ENCODE measurements around the gene DHRS11. TPM values are rescaled to one million over a fixed set of nuclear protein-coding genes. Genes with fewer than 3 reads are reported as not detected.

DHRS11 gene
- total RNA-seq, 2 donors from 2014 or later: 10.1 to 17.3 TPM

DNA sequence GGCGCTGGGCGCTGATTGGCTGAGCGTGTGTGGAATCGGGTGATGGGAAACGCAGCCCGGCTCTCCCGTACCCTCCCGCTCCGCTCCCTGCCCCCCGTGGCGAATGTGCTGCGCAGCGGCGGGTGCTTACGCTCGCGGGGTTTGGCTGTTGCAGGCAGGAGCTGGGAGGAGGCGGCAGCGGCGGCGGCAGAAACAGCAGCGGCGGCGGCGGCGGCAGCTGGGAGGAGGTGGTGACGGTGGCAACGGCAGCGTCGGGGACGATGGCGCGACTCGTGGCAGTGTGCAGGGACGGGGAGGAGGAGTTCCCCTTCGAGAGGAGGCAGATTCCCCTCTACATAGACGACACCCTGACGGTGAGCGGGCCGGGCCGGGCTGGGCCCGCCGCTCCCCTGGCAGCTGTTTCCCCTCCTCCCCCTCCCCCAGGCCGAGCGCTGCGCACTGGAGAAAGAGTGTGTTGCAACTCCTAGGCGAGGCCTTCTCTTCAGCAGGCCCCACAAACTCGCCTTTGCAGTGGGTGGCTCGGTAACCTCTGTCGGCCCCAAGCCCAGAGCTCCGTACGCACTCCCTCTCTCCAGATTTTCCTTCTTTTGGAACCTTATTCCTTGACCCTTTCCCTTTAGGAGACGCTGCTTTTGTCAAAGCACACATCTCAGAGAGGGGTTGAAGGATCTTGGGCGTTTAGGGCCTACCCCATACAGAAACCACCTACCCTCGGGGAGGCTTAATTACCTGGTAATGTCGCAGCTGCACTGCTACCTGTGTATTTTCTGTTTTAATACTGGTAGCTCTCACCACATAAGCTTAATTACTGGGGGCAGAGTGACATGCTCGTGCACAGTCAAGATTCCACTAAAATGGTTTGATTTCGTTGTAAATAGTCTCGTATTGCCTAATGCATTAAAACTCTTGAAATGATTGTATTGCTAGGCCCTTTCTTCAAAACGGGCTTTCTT, 45.9 kb upstream of the DHRS11 start:
- TF ChIP-seq, protein P1, sequence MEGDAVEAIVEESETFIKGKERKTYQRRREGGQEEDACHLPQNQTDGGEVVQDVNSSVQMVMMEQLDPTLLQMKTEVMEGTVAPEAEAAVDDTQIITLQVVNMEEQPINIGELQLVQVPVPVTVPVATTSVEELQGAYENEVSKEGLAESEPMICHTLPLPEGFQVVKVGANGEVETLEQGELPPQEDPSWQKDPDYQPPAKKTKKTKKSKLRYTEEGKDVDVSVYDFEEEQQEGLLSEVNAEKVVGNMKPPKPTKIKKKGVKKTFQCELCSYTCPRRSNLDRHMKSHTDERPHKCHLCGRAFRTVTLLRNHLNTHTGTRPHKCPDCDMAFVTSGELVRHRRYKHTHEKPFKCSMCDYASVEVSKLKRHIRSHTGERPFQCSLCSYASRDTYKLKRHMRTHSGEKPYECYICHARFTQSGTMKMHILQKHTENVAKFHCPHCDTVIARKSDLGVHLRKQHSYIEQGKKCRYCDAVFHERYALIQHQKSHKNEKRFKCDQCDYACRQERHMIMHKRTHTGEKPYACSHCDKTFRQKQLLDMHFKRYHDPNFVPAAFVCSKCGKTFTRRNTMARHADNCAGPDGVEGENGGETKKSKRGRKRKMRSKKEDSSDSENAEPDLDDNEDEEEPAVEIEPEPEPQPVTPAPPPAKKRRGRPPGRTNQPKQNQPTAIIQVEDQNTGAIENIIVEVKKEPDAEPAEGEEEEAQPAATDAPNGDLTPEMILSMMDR (IDR thresholded peaks at IDR 0.05): no peak
- no peaks in the 10 kb centered on the region for H3K9me3 ChIP-seq
- H3K27me3 ChIP-seq (replicated peaks; ENCODE audit: insufficient read depth): no peaks in the 10 kb centered on the region
- peaks cover 32 to 59% of the 10 kb centered on the region in 2 donors for H3K4me1 ChIP-seq (ENCODE audit: control insufficient read depth in 1 of 2, low read depth in 2 of 2)
- DNase-seq (ENCODE audit: low spot score): peak; percentile 90
- peak; percentile 87 for ATAC-seq (ENCODE audit: insufficient number of reproducible peaks, low FRiP score, low read depth)
- H3K27ac ChIP-seq: peak overlapping the region; percentile 73 to 87
- no peaks in the 10 kb centered on the region for H3K36me3 ChIP-seq
- H3K4me3 ChIP-seq: peak overlapping the region; percentile 100

DNA sequence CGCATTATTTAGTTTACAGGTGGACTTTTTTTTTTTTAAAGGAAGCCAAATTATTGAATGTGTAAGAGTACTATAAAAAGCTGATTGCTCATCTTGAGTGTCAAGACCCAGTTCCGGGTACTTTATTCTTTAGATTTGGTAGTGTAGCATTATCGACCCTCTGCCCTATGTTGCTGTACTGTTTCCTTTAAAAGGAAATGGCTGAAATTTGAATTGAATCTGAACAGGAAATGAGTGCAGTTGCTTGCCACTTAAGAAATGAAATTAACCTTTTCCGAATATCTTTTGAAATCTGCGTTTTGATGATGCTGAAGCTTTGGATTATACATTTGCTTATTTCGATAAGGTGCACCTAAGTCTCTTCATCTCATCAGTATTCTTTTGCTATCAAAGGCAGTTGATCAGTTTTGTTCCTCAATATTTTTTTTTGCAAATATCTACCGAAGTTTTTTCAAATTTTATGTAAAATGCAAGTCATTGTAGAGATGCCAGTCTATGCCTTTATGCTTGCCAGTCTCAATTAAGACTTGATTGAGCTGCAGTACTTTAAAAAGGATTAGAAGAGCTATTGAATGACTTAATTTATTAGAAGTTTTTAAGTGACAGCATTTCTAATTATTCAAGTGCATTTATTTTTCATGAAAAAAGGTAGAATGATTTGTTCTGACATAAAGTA, 45.1 kb upstream of the DHRS11 start:
- H3K4me1 ChIP-seq (ENCODE audit: control insufficient read depth in 1 of 2, low read depth in 2 of 2): peaks cover 32 to 65% of the 10 kb centered on the region in 2 donors

DNA sequence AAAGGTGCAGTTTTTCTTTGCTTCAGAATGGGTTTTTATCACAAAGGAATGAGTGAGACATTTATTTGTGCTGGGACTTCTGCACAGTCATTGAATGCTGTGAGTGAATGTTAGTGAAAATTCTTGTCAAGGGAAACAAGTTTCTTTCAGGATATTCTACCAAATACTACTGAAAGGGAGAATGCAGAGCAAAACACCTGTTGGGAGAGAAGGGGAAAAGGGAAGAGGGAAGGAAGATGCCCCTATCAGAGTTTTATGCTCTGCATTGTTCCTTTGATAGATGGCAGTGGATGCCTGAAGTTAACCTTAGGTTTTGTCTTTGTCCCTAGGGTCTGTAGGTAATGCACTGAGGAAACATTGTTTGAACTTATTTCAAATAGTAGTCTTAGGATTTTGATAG, 43.9 kb upstream of the DHRS11 start:
- no peak for DNase-seq (ENCODE audit: low spot score)
- H3K36me3 ChIP-seq: no peaks in the 10 kb centered on the region
- no peak overlapping the region for H3K4me3 ChIP-seq
- H3K4me1 ChIP-seq (ENCODE audit: control insufficient read depth in 1 of 2, low read depth in 2 of 2): peaks cover 36 to 70% of the 10 kb centered on the region in 2 donors
- no peak for ATAC-seq (ENCODE audit: insufficient number of reproducible peaks, low FRiP score, low read depth)
- no peaks in the 10 kb centered on the region for H3K9me3 ChIP-seq
- H3K27me3 ChIP-seq (replicated peaks; ENCODE audit: insufficient read depth): no peaks in the 10 kb centered on the region
- H3K27ac ChIP-seq: peak overlapping the region in 1 of 2 donors; percentile 13
- TF ChIP-seq, protein P1 (IDR thresholded peaks at IDR 0.05): no peak

More for the DNA sequence above, 45.1 kb upstream of the DHRS11 start:
- ATAC-seq (ENCODE audit: insufficient number of reproducible peaks, low FRiP score, low read depth) (no peak), DNase-seq (ENCODE audit: low spot score) (no peak)
- H3K27ac ChIP-seq: peak overlapping the region; percentile 73 to 87
- no peaks in the 10 kb centered on the region for H3K9me3 ChIP-seq
- no peaks in the 10 kb centered on the region for H3K27me3 ChIP-seq (replicated peaks; ENCODE audit: insufficient read depth)
- TF ChIP-seq, protein P1 (IDR thresholded peaks at IDR 0.05): no peak
- H3K36me3 ChIP-seq: no peaks in the 10 kb centered on the region
- peak overlapping the region; percentile 100 for H3K4me3 ChIP-seq

DNA sequence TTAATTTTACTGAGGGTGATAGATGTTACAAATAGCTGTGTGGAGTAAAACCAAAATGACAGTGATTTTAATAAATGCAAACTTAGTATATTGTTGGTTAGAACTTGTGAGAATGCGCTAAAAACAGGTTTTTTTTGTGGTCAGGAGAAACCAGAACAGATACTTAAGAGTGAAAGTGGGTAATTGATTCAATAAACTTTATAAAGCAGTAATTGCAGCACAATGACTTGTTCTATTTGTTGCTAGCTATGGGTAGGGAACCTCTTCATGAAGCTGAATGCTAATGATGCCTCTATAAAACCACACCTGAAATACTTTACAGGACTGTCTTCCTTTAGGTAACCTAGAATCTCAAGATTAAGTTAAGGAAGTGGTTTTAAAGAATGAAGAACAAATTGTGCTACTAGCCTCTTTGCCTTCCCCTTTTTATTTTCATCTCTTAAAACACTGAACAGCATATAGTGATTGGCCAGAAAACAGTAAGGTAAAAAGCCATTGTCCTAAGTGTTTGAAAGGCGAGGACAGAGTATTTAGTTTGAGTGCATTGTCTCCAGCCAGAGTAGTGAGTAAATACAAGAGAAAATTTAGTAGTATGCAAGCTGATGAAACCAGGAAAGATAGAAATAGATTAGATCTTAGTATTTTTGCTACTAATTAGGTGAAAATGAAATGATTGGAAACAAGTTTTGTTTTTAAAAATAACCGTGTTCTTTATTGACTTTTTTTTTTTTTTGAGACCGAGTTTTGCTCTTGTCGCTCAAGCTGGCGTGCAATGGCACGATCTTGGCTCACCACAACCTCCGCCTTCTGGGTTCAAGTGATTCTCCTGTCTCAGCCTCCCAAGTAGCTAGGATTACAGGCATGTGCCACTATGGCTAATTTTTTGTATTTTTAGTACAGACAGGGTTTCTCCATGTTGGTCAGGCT, 40.9 kb upstream of the DHRS11 start:
- ATAC-seq (ENCODE audit: insufficient number of reproducible peaks, low FRiP score, low read depth): no peak
- H3K4me1 ChIP-seq (ENCODE audit: control insufficient read depth in 1 of 2, low read depth in 2 of 2): peaks cover 34 to 80% of the 10 kb centered on the region in 2 donors
- TF ChIP-seq, protein P1 (IDR thresholded peaks at IDR 0.05): no peak

More for the DNA sequence above, 40.9 kb upstream of the DHRS11 start:
- peaks cover 10% of the 10 kb centered on the region for H3K36me3 ChIP-seq
- no peak overlapping the region for H3K27ac ChIP-seq
- DNase-seq (ENCODE audit: low spot score): no peak
- peak overlapping the region; percentile 3 for H3K4me3 ChIP-seq
- no peaks in the 10 kb centered on the region for H3K27me3 ChIP-seq (replicated peaks; ENCODE audit: insufficient read depth)
- no peaks in the 10 kb centered on the region for H3K9me3 ChIP-seq

All from thoracic aorta (tissue), 2 donors.